GM12873 (cell line): ENCODE results near the gene TUBB2B.

Source experiments
- CTCF ChIP-seq: IDR thresholded peaks from 2 replicates; pipeline ENCODE4 v1.5.1; 2012; ENCODE audit warnings: low read depth, mild to moderate bottlenecking, moderate library complexity, low read length, control low read depth; ENCODE audit not compliant: insufficient read depth; ENCODE audit errors: missing control alignments

Gene TUBB2B

GRCh38 chr6:3199382-3199781 lies 28.1 kb downstream of the TUBB2B start:
- TF ChIP-seq CTCF: no peak

GRCh38 chr6:3196770-3197169 lies 30.7 kb downstream of the TUBB2B start:
- TF ChIP-seq CTCF: no peak

- TF ChIP-seq CTCF: no peak
Measured at GRCh38 chr6:3195695-3196497, 31.6 kb downstream of the TUBB2B start.

GRCh38 chr6:3195420-3195694 lies 32.1 kb downstream of the TUBB2B start:
- TF ChIP-seq CTCF: no peak

GRCh38 chr6:3194535-3195419 lies 32.7 kb downstream of the TUBB2B start:
- TF ChIP-seq CTCF: no peak

- TF ChIP-seq CTCF: no peak
Measured at GRCh38 chr6:3193102-3193849, 34.2 kb downstream of the TUBB2B start.

GRCh38 chr6:3190779-3191178 lies 36.7 kb downstream of the TUBB2B start:
- TF ChIP-seq CTCF: no peak
